K562 (cell line): Measurements from ENCODE around the gene RNF224. TPM values are rescaled to one million over a fixed set of nuclear protein-coding genes. Genes with fewer than 3 reads are reported as not detected.

Experiments
- ATAC-seq: fragments of 200-7000 bp; cut with Tn5 transposase; 3 replicates; pipeline ENCODE4 v1.9.1; 2020; ENCODE audit warnings: moderate library complexity
- BruUV-seq: library from RNA; stranded (reverse); fragments of 400-500 nt; replicated peaks from 2 replicates; lab custom pipeline; 2021; lab: Mats Ljungman, UMichigan
- CTCF ChIA-PET: fragments of 300-600 bp; formaldehyde crosslinking; extraction: SDS; loops from one replicate; lab custom pipeline; 2021; ENCODE audit warnings: low intra/inter-chr PET ratio; lab: Yijun Ruan, JAX
- POLR2A ChIA-PET: fragments of 300-600, 350-650 bp; sonication (Branson Sonifier 250); formaldehyde crosslinking; extraction: SDS; loops from one replicate; lab custom pipeline; 2021; ENCODE audit warnings: antibody characterized with exemption, inconsistent platforms; lab: Yijun Ruan, JAX
- DNase-seq, 4 experiments: peaks; one replicate each; pipeline versions ENCODE4 v3.0.0 to v3.0.0-alpha.2; 2011 to 2018; ENCODE audit warnings: low spot score in 3 of 4, mixed read lengths in 3 of 4; ENCODE audit errors: extremely low read depth in 1 of 4
- FAIRE-seq: peaks from 2 replicates; lab custom pipeline; 2011; peaks lifted over from hg19 to GRCh38; lab: Jason Lieb, UNC
- H2AFZ ChIP-seq: 2 replicates; pipeline ENCODE4 v1.6.0; 2011; ENCODE audit warnings: low read depth, low read length, control low read depth, inconsistent platforms
- H3K27ac ChIP-seq: fragments of 200-600 bp; 3 replicates; pipeline ENCODE4 v1.8.0; 2011; ENCODE audit warnings: low read depth, mild to moderate bottlenecking, control low read depth, inconsistent platforms, low read length, moderate library complexity, mixed read lengths; ENCODE audit errors: extremely low read depth
- H3K27me3 ChIP-seq, 2 experiments: fragments of 300-600 bp in 1 of 2; 2 replicates in 1 of 2; 3 replicates in 1 of 2; pipeline versions ENCODE4 v1.6.0 to v1.8.0; 2011; ENCODE audit warnings: inconsistent platforms in 2 of 2, low read length in 2 of 2, mild to moderate bottlenecking in 1 of 2, mixed read lengths in 1 of 2, moderate library complexity in 1 of 2; ENCODE audit not compliant: control insufficient read depth in 2 of 2, insufficient read depth in 2 of 2
- H3K36me3 ChIP-seq: fragments of 300-600 bp; 3 replicates; pipeline ENCODE4 v1.8.0; 2011; ENCODE audit warnings: mild to moderate bottlenecking, low read length, inconsistent platforms; ENCODE audit not compliant: control insufficient read depth, insufficient read depth
- H3K4me1 ChIP-seq, 2 experiments: fragments of 200-600 bp in 1 of 2; replicated peaks in 1 of 2; 2 replicates in 1 of 2; 3 replicates in 1 of 2; pipeline versions ENCODE4 v1.5.1 to v1.8.0; 2011; ENCODE audit warnings: inconsistent platforms in 2 of 2, low read length in 2 of 2, mild to moderate bottlenecking in 1 of 2, mixed read lengths in 1 of 2, moderate library complexity in 1 of 2; ENCODE audit not compliant: control insufficient read depth in 2 of 2, insufficient read depth in 2 of 2
- H3K4me2 ChIP-seq: 2 replicates; pipeline ENCODE4 v1.6.1; 2011; ENCODE audit warnings: low read length, control low read depth, inconsistent platforms, mixed read lengths; ENCODE audit not compliant: insufficient read depth
- H3K4me3 ChIP-seq: fragments of 200-600 bp; sonication (generic), shearing (Covaris generic); 2 replicates; pipeline ENCODE4 v1.5.1; 2016; ENCODE audit warnings: control low read depth, inconsistent platforms
- H3K79me2 ChIP-seq: fragments of 200-600 bp; 3 replicates; pipeline ENCODE4 v1.8.0; 2011; ENCODE audit warnings: low read length, inconsistent platforms; ENCODE audit not compliant: control insufficient read depth, insufficient read depth
- H3K9ac ChIP-seq, 2 experiments: 2 replicates each; pipeline versions ENCODE4 v1.6.0 to v1.6.1; 2011; ENCODE audit warnings: low read depth in 2 of 2, low read length in 2 of 2, control low read depth in 1 of 2, inconsistent platforms in 1 of 2, mild to moderate bottlenecking in 1 of 2, mixed read lengths in 1 of 2; ENCODE audit not compliant: insufficient read depth in 1 of 2
- H3K9me1 ChIP-seq: one replicate; pipeline ENCODE4 v1.6.0; 2011; ENCODE audit warnings: inconsistent platforms, mild to moderate bottlenecking, low read length, moderate library complexity; ENCODE audit not compliant: control insufficient read depth, insufficient read depth
- H3K9me3 ChIP-seq: replicated peaks from 2 replicates; pipeline ENCODE4 v1.5.1; 2011; ENCODE audit warnings: low read depth, low read length, inconsistent platforms; ENCODE audit not compliant: control insufficient read depth, insufficient read depth
- H4K20me1 ChIP-seq: replicated peaks from 2 replicates; pipeline ENCODE4 v1.6.1; 2011; ENCODE audit warnings: low read length, inconsistent platforms, mixed read lengths; ENCODE audit not compliant: control insufficient read depth, insufficient read depth
- HLTF ChIP-seq: fragments of 450-650 bp; IDR thresholded peaks from 2 replicates; pipeline ENCODE4 v1.6.1; 2016
- POLR2AphosphoS5 ChIP-seq: IDR thresholded peaks from 2 replicates; pipeline ENCODE4 v1.6.1; 2011; ENCODE audit warnings: mild to moderate bottlenecking, low read depth, low read length, moderate library complexity; ENCODE audit not compliant: control insufficient read depth, insufficient read depth
- TAF1 ChIP-seq: IDR thresholded peaks from 2 replicates; pipeline ENCODE4 v1.6.1; 2011; ENCODE audit warnings: mild to moderate bottlenecking, low read length, moderate library complexity; ENCODE audit not compliant: insufficient read depth, control insufficient read depth, severe bottlenecking; ENCODE audit errors: extremely low read depth
- TAL1 ChIP-seq: fragments of 450-650 bp; IDR thresholded peaks from 2 replicates; pipeline ENCODE4 v1.6.1; 2016; ENCODE audit warnings: mild to moderate bottlenecking
- TARDBP ChIP-seq: fragments of 450-650 bp; IDR thresholded peaks from 2 replicates; pipeline ENCODE4 v1.6.1; 2016
- ZKSCAN3 ChIP-seq: fragments of 250-450 bp; sonication (Bioruptor Pico); IDR thresholded peaks from 2 replicates; pipeline ENCODE4 v1.4.0; 2020
- ZNF12 ChIP-seq: sonication (generic); formaldehyde crosslinking; IDR thresholded peaks from 2 replicates; pipeline ENCODE4 v1.4.0; 2020; ENCODE audit warnings: mild to moderate bottlenecking, missing genetic modification reagents
- ZNF184 ChIP-seq: sonication (generic); formaldehyde crosslinking; IDR thresholded peaks from 2 replicates; pipeline ENCODE4 v1.5.0; 2020; ENCODE audit warnings: missing genetic modification reagents
- WGBS: fragments of 100-300 bp; shearing (Covaris generic); methylation state at CpG from one replicate; pipeline ENCODE4 v1.1.6; 2016; ENCODE audit warnings: low coverage, mixed read lengths; ENCODE audit not compliant: insufficient coverage; ENCODE audit errors: missing lambda C conversion rate; 5-methylcytosine and 5-hydroxymethylcytosine counted together
- in situ Hi-C: fragments of 300-500 bp; cut with MboI; formaldehyde crosslinking; loops from 4 replicates; pipeline ENCODE4 v1.15.0; 2018; ENCODE audit warnings: inconsistent platforms, mixed read lengths
- intact Hi-C: fragments of 100-400 bp; cut with micrococcal nuclease; formaldehyde crosslinking; loops from 2 replicates; pipeline ENCODE4 v1.14.2; 2022
- polyA plus RNA-seq, 8 experiments: library from polyadenylated mRNA; depleted of rRNA in 4 of 8; stranded (reverse) in 5 of 8; unstranded in 3 of 8; fragments of >200 nt; fragmentation: Nextera tagmentation in 2 of 8; fragmentation: Illumina TruSeq in 1 of 8; extraction: Ambion mirVana in 2 of 8; extraction: Trizol in 1 of 8; gene quantifications; 2 replicates each; pipeline versions ENCODE4 v1.2.1 to v1.2.3, GENCODE V29; 2011 to 2014; ENCODE audit warnings: inconsistent platforms in 1 of 8, missing spikeins in 1 of 8
- total RNA-seq, 7 experiments: library from RNA; depleted of rRNA in 6 of 7; stranded (reverse); fragments of >200 nt in 6 of 7; fragmentation: Illumina TruSeq in 2 of 7; extraction: Trizol in 2 of 7; gene quantifications; 2 replicates each; pipeline versions ENCODE4 v1.2.1 to v1.2.3, GENCODE V29; 2011 to 2021; ENCODE audit warnings: low replicate concordance in 1 of 7
- TF ChIP-seq, protein P1 (sequence below): sonication (generic); formaldehyde crosslinking; IDR thresholded peaks from 2 replicates; pipeline ENCODE4 v1.9.0; 2022; ENCODE audit warnings: mild to moderate bottlenecking, missing genetic modification reagents
- TF ChIP-seq, protein P2 (sequence below): sonication (generic); formaldehyde crosslinking; IDR thresholded peaks from 2 replicates; pipeline ENCODE4 v1.8.1; 2022; ENCODE audit warnings: missing genetic modification reagents
- TF ChIP-seq, protein P3 (sequence below), 2 experiments: fragments of 450-650 bp; IDR thresholded peaks; 2 replicates each; pipeline ENCODE4 v1.6.1; 2018; ENCODE audit warnings: mild to moderate bottlenecking in 2 of 2, low read depth in 1 of 2; ENCODE audit not compliant: partially characterized antibody in 2 of 2
- TF ChIP-seq, protein P4 (sequence below): sonication (generic); formaldehyde crosslinking; IDR thresholded peaks from 2 replicates; pipeline ENCODE4 v1.8.0; 2022; ENCODE audit warnings: mild to moderate bottlenecking, missing genetic modification reagents, borderline replicate concordance

RNF224 gene
- total and polyA plus RNA-seq, 9 of the 15 experiments (the other 6 are each of a cell fraction or from before 2014, with no cell fraction given), result not detected

DNA sequence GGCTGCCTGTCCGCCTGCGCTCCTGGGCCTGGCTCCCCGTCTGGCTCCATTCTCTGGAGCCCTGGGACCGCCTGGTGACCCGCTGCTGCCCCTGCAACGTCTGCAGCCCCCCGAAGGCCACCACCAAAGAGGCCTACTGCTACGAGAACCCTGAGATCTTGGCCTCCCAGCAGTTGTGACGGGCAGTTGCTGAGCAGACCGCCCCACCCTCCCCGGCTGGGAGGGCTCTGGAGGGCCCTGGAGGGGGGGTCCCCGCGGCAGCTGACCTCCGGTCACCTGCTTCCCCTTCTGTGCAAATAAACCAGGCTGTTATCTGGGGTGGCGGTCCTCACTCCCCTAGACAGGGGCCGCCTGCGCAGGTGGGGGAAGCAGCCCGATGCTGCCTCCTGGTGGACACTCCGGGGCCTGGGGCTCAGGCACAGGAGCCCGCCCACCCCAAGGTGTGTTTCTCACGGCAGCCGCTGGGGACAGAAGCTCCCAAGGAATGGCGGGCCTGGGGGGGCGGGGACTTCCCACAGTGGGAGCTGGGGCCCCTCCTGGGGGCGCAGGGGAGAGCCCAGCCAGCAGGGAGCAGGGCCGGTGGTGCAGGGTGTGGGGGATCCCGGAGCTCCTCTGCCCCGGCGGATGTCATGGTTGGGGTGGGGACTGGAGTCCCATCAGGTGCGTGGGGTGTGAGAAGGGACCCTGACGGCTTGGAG lies 9.1 kb downstream of the RNF224 start:
- POLR2A ChIA-PET, result interaction anchor here (0.6 to 1.3 kb wide), 5 partner anchors 41 to 233 kb away, joined by 3 to 5 read pairs (median 4); partner anchors contain the start of gene TOR4A
- intact Hi-C loops (no loop called here), in situ Hi-C loops (loop anchor here (25.0 kb wide), 1 partner anchor 449 kb away; the partner anchor contains the start of genes CCDC183 and TMEM141)
- Histone ChIP-seq H3K9me3 (no peaks in the 10 kb centered on the region), H4K20me1 (no peaks in the 10 kb centered on the region), H3K4me2 (peak overlapping the region; percentile 40), H3K27me3 (no peaks in the 10 kb centered on the region), H3K4me1 (peaks cover 16 to 92% of the 10 kb centered on the region in 2 experiments), H3K9ac (peak overlapping the region; percentile 9 to 88; a peak in 2 of 4 replicates), H3K27ac (peak overlapping the region; percentile 42), H2AFZ (no peak overlapping the region), H3K79me2 (peaks cover 30% of the 10 kb centered on the region), H3K9me1 (peaks cover 4% of the 10 kb centered on the region), H3K4me3 (no peak overlapping the region), H3K36me3 (peaks cover 4% of the 10 kb centered on the region; the same call in 1 of the 3 replicates)
- BruUV-seq, result no TSS peak
- peak; percentile 73 for ATAC-seq
- DNase-seq, result peak; percentile 91 to 97 (median 94)
- FAIRE-seq, result peak; percentile 95
- CTCF ChIA-PET, result interaction anchor here (0.6 to 1.6 kb wide), 7 partner anchors 19 to 207 kb away, joined by 3 to 11 read pairs (median 4); partner anchors contain the start of genes ANAPC2, NELFB, NPDC1 and SSNA1
- WGBS, result 7% methylated on average over 14 of the region's 31 CpGs
- TF ChIP-seq TAF1 (peak; percentile 29), TARDBP (peak; percentile 68; the same call in 1 of the 2 replicates), POLR2AphosphoS5 (peak; percentile 62), TAL1 (peak; percentile 76), ZNF12 (0 out of 2 replicates have a peak, but pooled peaks have one; percentile 30), HLTF (no peak), ZNF184 (CRISPR knock-in tag) (no peak), ZKSCAN3 (CRISPR knock-in tag) (no peak)
- TF ChIP-seq, protein P1, sequence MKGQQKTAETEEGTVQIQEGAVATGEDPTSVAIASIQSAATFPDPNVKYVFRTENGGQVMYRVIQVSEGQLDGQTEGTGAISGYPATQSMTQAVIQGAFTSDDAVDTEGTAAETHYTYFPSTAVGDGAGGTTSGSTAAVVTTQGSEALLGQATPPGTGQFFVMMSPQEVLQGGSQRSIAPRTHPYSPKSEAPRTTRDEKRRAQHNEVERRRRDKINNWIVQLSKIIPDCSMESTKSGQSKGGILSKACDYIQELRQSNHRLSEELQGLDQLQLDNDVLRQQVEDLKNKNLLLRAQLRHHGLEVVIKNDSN, result peak; percentile 70; the same call in 1 of the 2 replicates
- TF ChIP-seq, protein P2, sequence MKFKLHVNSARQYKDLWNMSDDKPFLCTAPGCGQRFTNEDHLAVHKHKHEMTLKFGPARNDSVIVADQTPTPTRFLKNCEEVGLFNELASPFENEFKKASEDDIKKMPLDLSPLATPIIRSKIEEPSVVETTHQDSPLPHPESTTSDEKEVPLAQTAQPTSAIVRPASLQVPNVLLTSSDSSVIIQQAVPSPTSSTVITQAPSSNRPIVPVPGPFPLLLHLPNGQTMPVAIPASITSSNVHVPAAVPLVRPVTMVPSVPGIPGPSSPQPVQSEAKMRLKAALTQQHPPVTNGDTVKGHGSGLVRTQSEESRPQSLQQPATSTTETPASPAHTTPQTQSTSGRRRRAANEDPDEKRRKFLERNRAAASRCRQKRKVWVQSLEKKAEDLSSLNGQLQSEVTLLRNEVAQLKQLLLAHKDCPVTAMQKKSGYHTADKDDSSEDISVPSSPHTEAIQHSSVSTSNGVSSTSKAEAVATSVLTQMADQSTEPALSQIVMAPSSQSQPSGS, result no peak
- TF ChIP-seq, protein P3, sequence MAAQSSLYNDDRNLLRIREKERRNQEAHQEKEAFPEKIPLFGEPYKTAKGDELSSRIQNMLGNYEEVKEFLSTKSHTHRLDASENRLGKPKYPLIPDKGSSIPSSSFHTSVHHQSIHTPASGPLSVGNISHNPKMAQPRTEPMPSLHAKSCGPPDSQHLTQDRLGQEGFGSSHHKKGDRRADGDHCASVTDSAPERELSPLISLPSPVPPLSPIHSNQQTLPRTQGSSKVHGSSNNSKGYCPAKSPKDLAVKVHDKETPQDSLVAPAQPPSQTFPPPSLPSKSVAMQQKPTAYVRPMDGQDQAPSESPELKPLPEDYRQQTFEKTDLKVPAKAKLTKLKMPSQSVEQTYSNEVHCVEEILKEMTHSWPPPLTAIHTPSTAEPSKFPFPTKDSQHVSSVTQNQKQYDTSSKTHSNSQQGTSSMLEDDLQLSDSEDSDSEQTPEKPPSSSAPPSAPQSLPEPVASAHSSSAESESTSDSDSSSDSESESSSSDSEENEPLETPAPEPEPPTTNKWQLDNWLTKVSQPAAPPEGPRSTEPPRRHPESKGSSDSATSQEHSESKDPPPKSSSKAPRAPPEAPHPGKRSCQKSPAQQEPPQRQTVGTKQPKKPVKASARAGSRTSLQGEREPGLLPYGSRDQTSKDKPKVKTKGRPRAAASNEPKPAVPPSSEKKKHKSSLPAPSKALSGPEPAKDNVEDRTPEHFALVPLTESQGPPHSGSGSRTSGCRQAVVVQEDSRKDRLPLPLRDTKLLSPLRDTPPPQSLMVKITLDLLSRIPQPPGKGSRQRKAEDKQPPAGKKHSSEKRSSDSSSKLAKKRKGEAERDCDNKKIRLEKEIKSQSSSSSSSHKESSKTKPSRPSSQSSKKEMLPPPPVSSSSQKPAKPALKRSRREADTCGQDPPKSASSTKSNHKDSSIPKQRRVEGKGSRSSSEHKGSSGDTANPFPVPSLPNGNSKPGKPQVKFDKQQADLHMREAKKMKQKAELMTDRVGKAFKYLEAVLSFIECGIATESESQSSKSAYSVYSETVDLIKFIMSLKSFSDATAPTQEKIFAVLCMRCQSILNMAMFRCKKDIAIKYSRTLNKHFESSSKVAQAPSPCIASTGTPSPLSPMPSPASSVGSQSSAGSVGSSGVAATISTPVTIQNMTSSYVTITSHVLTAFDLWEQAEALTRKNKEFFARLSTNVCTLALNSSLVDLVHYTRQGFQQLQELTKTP (IDR thresholded peaks at IDR 0.05; ENCODE audit: low read depth in 1 of 2, partially characterized antibody in 2 of 2), result peak in 1 of 2 experiments; percentile 68
- TF ChIP-seq, protein P4, sequence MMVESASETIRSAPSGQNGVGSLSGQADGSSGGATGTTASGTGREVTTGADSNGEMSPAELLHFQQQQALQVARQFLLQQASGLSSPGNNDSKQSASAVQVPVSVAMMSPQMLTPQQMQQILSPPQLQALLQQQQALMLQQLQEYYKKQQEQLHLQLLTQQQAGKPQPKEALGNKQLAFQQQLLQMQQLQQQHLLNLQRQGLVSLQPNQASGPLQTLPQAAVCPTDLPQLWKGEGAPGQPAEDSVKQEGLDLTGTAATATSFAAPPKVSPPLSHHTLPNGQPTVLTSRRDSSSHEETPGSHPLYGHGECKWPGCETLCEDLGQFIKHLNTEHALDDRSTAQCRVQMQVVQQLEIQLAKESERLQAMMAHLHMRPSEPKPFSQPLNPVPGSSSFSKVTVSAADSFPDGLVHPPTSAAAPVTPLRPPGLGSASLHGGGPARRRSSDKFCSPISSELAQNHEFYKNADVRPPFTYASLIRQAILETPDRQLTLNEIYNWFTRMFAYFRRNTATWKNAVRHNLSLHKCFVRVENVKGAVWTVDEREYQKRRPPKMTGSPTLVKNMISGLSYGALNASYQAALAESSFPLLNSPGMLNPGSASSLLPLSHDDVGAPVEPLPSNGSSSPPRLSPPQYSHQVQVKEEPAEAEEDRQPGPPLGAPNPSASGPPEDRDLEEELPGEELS (CRISPR knock-in tag), result no peak
